Pancreas (tissue), 10 donors: ENCODE data around the gene SELENOT. TPM values are rescaled to one million over a fixed set of nuclear protein-coding genes. Genes with fewer than 3 reads are reported as not detected.
"Not testable (repeated sequence)": the region's sequence is repeated elsewhere in the genome, so short reads cannot be mapped to it uniquely, and the experiment has no call there.

Experiments used
- ATAC-seq, 4 donors: fragments of 200-7000 bp; cut with Tn5 transposase; one replicate each; pipeline versions ENCODE4 v1.8.0 to v1.9.1; 2020; ENCODE audit warnings: mild to moderate bottlenecking in 4 of 4, moderate library complexity in 4 of 4
- DNase-seq, 6 donors: peaks; one replicate each; pipeline ENCODE4 v3.0.0-alpha.2; 2020
- FAIRE-seq: peaks from 2 replicates; lab custom pipeline; 2012; peaks lifted over from hg19 to GRCh38; lab: Jason Lieb, UNC
- H3K27ac ChIP-seq, 4 donors: fragments of 200-600 bp; sonication (generic); 1 replicate in 3 of 4; 2 replicates in 1 of 4; pipeline versions ENCODE4 v1.5.0 to v1.8.0; 2020
- H3K27me3 ChIP-seq, 4 donors: fragments of 200-600 bp; one replicate each; pipeline ENCODE4 v1.8.0; 2021
- H3K36me3 ChIP-seq, 3 donors: fragments of 200-600 bp; sonication (generic) in 1 of 3; one replicate each; pipeline versions ENCODE4 v1.5.0 to v1.8.0; 2020 to 2021
- H3K4me1 ChIP-seq, 3 donors: fragments of 200-600 bp; one replicate each; pipeline ENCODE4 v1.8.0; 2021
- H3K4me3 ChIP-seq, 4 donors: fragments of 200-600 bp; sonication (generic) in 2 of 4; one replicate each; pipeline versions ENCODE4 v1.5.0 to v1.8.0; 2020 to 2021
- H3K9me3 ChIP-seq, 4 donors: fragments of 200-600 bp; one replicate each; pipeline ENCODE4 v1.8.0; 2021
- WGBS, 2 donors: extraction: QIAGEN DNeasy Blood & Tissue Kit; methylation state at CpG; one replicate each; pipeline ENCODE4 v1.1.7; 2013; 5-methylcytosine and 5-hydroxymethylcytosine counted together
- intact Hi-C, 3 donors: fragments of 100-400 bp; cut with DNase I; formaldehyde crosslinking; loops; one replicate each; pipeline versions ENCODE4 v1.11.1 to v1.14.2; 2022
- polyA plus RNA-seq, 2 donors: library from polyadenylated mRNA; stranded (reverse); fragments of 200-250 nt; gene quantifications; one replicate each; pipeline ENCODE4 v1.2.3, GENCODE V29; 2013
- total RNA-seq, 6 donors: library from RNA; stranded (reverse); fragmentation: NEBNext Ultra II Directional in 4 of 6; extraction: Animal tissue kit (Norgen Biotek cat#: 25700) in 4 of 6; gene quantifications; one replicate each; pipeline versions ENCODE4 v1.2.1 to v1.2.4, GENCODE V29; 2021 to 2023
- TF ChIP-seq, protein P1 (sequence below), 4 donors: fragments of 200-600 bp; sonication (generic) in 3 of 4; IDR thresholded peaks; one replicate each; pipeline versions ENCODE4 v1.5.0 to v1.8.0; 2021; ENCODE audit warnings: antibody characterized with exemption in 4 of 4
- donor health status: healthy with polysubstance abuse.
- donor health status: DM: no; HTN: no; CAD: no; lungs with moderate emphysema.
- donor health status: DM: no; HTN: no; CAD: no.
- donor health status: control.
- donor health status: control.
- donor health status: Bipolar disorder and iron deficiency.
- donor health status: DM: yes; HTN: yes; CAD: no.
- donor health status: DM: no; HTN: no; CAD: no.
- donor health status: DM: no; HTN: no; CAD: no.
- donor health status: DM: yes; HTN: yes; CAD: no.

SELENOT gene
- total and polyA plus RNA-seq, 8 donors, result 11.2 to 56.9 (median 42.1) TPM

DNA sequence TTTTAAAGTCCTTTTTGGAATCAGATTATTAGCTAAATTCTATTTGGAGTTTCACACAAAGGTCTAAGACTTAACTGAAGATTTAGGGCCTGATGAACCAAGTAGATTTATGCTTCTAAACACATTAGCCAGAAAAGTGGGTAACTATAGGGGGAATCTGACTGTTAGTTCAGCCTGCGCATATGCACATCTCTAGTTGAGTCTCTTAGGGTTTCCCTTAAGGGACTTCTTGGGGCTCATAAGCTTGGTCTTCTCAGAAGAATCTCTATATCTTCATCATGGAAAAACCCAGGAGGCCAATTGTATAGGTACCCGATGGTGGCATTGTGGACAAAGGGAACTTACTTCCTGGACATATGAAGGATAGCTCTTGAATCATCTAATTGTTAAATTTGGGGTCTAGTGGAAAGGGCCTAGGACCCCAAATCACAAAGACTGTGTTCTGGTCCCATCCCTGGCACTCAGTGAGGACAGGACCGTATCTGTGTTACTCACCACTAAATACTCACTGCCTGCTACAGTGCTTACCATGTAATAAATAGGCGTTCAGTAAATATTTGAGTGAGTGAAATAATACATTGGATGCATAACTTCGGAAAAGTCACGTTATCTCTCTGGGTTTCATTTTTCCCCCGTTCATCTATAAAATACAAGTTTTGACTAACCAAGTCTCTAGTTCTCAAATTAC, 17.0 kb downstream of the SELENOT start:
- no peak overlapping the region for H3K4me3 ChIP-seq

DNA sequence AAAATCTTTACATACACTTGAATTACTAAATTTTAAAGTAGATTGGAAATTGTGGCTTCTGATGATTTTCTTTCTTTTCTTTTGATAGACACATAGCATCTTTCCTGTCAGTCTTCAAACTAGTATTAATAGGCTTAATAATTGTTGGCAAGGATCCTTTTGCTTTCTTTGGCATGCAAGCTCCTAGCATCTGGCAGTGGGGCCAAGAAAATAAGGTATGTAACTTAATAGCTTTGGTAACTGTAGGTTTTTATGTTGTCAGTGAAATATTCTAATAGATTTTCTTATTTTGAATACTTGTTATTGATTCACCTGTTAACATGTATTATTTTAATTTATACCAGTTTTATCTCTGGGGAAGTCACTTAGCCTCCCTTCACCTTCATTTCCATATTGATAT, 19.8 kb downstream of the SELENOT start:
- FAIRE-seq, ATAC-seq: not testable (repeated sequence)
- H3K36me3 ChIP-seq, result peaks cover 0 to 17% (median 0%) of the 10 kb centered on the region in 3 donors

More for the DNA sequence above, 17.0 kb downstream of the SELENOT start:
- Histone ChIP-seq H3K36me3 (peaks cover 0 to 5% (median 0%) of the 10 kb centered on the region in 3 donors), H3K4me1 (peaks cover 0 to 5% (median 0%) of the 10 kb centered on the region in 3 donors), H3K27ac (no peak overlapping the region), H3K9me3 (no peaks in the 10 kb centered on the region), H3K27me3 (no peaks in the 10 kb centered on the region)
- 80 to 85% methylated on average over 7 of the region's 7 CpGs for WGBS, 2 donors
- DNase-seq, result no peak
- ATAC-seq, result no peak
- intact Hi-C loops, result no loop called here
- TF ChIP-seq, protein P1, sequence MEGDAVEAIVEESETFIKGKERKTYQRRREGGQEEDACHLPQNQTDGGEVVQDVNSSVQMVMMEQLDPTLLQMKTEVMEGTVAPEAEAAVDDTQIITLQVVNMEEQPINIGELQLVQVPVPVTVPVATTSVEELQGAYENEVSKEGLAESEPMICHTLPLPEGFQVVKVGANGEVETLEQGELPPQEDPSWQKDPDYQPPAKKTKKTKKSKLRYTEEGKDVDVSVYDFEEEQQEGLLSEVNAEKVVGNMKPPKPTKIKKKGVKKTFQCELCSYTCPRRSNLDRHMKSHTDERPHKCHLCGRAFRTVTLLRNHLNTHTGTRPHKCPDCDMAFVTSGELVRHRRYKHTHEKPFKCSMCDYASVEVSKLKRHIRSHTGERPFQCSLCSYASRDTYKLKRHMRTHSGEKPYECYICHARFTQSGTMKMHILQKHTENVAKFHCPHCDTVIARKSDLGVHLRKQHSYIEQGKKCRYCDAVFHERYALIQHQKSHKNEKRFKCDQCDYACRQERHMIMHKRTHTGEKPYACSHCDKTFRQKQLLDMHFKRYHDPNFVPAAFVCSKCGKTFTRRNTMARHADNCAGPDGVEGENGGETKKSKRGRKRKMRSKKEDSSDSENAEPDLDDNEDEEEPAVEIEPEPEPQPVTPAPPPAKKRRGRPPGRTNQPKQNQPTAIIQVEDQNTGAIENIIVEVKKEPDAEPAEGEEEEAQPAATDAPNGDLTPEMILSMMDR (IDR thresholded peaks at IDR 0.05), result no peak
- no peak for FAIRE-seq

DNA sequence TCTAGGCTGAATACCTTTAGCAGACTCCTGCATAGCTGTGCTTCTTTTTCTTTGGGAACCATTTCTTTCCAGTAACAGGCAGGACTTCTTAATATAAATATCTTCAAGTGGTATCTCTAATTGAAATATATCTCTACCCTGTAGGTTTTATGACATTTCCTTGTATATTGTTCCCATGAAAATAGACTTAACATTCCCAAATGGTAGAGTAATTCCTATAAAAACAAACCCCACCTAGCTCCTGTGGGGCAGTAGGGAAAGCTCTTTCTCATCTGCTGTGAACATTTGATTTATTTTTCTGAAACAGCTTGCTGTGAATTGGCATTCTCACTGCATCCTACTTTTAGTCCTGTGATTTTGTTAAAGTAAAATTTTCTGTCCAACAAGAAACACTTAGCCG, 20.8 kb downstream of the SELENOT start:
- no peaks in the 10 kb centered on the region for H3K9me3 ChIP-seq
- no peak for FAIRE-seq

More for the DNA sequence above, 19.8 kb downstream of the SELENOT start:
- H3K4me3 ChIP-seq, H3K27me3 ChIP-seq, DNase-seq, H3K27ac ChIP-seq, H3K9me3 ChIP-seq, H3K4me1 ChIP-seq, intact Hi-C loops: not testable (repeated sequence)

DNA sequence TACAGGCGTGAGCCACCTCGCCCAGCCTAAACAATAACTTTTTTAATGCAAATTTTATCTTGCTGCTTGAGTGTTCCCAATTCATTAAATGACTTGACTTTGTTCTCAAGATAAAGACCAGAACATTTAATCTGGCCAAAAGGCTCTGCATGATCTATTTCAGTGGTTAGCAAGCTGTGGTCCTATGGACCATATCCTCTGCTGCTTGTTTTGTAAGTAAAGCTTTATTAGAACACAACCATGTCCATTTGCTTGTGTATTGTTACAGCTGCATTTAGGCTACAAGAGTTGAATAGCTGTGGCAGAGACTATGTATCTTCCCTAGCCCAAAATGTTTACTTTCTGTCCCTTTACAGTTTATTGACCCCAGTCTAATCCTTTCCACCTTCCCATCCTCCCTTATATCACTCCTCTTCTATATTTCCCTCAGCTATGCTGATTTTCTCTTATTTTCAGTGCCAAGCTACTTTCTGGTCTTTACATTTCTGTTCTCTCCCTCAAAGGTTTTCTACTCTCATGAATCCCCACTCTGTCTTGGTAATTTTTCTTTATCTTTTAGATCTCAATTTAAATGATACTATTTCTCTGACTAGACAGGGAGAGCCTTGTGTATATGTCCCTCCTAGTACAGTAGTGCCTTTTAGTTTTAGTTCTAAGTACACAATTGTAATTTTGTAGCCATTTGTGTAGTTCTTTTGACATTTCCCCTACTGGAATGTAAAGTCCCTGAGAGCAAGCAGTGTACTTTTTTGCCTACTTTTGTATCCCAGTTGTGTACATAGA, 23.2 kb downstream of the SELENOT start:
- no peak for DNase-seq
- no peaks in the 10 kb centered on the region for H3K9me3 ChIP-seq
- peaks cover 0 to 29% (median 0%) of the 10 kb centered on the region in 3 donors for H3K36me3 ChIP-seq
- H3K4me1 ChIP-seq, result peaks cover 0 to 5% (median 0%) of the 10 kb centered on the region in 3 donors
- H3K27ac ChIP-seq, result no peak overlapping the region
- intact Hi-C loops, result no loop called here
- WGBS, 2 donors, result 97 to 98% methylated on average over 2 of the region's 2 CpGs
- no peak for ATAC-seq
- no peaks in the 10 kb centered on the region for H3K27me3 ChIP-seq
- TF ChIP-seq, protein P1 (IDR thresholded peaks at IDR 0.05), result no peak
- H3K4me3 ChIP-seq, result no peak overlapping the region
- FAIRE-seq, result no peak

More for the DNA sequence above, 20.8 kb downstream of the SELENOT start:
- H3K27ac ChIP-seq, result no peak overlapping the region
- intact Hi-C loops, result no loop called here
- peaks cover 0 to 25% (median 0%) of the 10 kb centered on the region in 3 donors for H3K36me3 ChIP-seq
- H3K4me1 ChIP-seq, result peaks cover 0 to 5% (median 0%) of the 10 kb centered on the region in 3 donors
- no peaks in the 10 kb centered on the region for H3K27me3 ChIP-seq
- DNase-seq (no peak), ATAC-seq (no peak)
- WGBS, 2 donors, result 94 to 96% methylated on average over 1 of the region's 1 CpG
- TF ChIP-seq, protein P1 (IDR thresholded peaks at IDR 0.05), result no peak
- H3K4me3 ChIP-seq, result no peak overlapping the region

DNA sequence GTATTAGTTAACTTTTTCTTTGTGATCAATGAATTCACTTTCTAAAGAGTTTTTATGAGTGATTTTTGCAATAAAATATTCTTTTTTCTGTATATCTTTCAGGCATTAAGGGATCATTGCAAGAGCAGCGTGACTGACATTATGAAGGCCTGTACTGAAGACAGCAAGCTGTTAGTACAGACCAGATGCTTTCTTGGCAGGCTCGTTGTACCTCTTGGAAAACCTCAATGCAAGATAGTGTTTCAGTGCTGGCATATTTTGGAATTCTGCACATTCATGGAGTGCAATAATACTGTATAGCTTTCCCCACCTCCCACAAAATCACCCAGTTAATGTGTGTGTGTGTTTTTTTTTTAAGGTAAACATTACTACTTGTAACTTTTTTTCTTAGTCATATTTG, 24.4 kb downstream of the SELENOT start:
- Histone ChIP-seq H3K36me3 (peaks cover 0 to 29% (median 0%) of the 10 kb centered on the region in 3 donors), H3K9me3 (no peaks in the 10 kb centered on the region), H3K4me1 (no peaks in the 10 kb centered on the region), H3K4me3 (no peak overlapping the region), H3K27me3 (no peaks in the 10 kb centered on the region), H3K27ac (no peak overlapping the region)
- WGBS, 2 donors, result 78 to 88% methylated on average over 2 of the region's 2 CpGs
- intact Hi-C loops, result no loop called here
- TF ChIP-seq, protein P1 (IDR thresholded peaks at IDR 0.05), result no peak
- ATAC-seq (no peak), FAIRE-seq (no peak), DNase-seq (no peak)
